Left lung (tissue), 10 donors: Measurements from ENCODE around the gene GTF3C5. TPM values are rescaled to one million over a fixed set of nuclear protein-coding genes. Genes with fewer than 3 reads are reported as not detected.
A peak's percentile ranks its signal among the peaks of the same experiment; 100 is the strongest.
"Not testable (repeated sequence)": the region's sequence is repeated elsewhere in the genome, so short reads cannot be mapped to it uniquely, and the experiment has no call there.

Experiments
- ATAC-seq: fragments of 200-7000 bp; cut with Tn5 transposase; one replicate; pipeline ENCODE4 v1.9.1; 2020; ENCODE audit warnings: moderate library complexity
- DNase-seq, 4 donors: peaks; one replicate each; pipeline ENCODE4 v3.0.0-alpha.2; 2013 to 2020
- H3K27ac ChIP-seq, 2 donors: fragments of 200-600 bp; sonication (generic) in 1 of 2; one replicate each; pipeline versions ENCODE4 v1.5.0 to v1.8.0; 2020 to 2021
- H3K27me3 ChIP-seq, 2 donors: fragments of 200-600 bp; sonication (generic) in 1 of 2; one replicate each; pipeline versions ENCODE4 v1.5.0 to v1.8.0; 2020 to 2021
- H3K36me3 ChIP-seq, 2 donors: fragments of 200-600 bp; sonication (generic) in 1 of 2; one replicate each; pipeline versions ENCODE4 v1.5.0 to v1.8.0; 2020 to 2021
- H3K4me1 ChIP-seq, 2 donors: fragments of 200-600 bp; one replicate each; pipeline ENCODE4 v1.8.0; 2021
- H3K4me3 ChIP-seq, 2 donors: fragments of 200-600 bp; sonication (generic) in 1 of 2; one replicate each; pipeline versions ENCODE4 v1.5.0 to v1.8.0; 2020 to 2021; ENCODE audit warnings: mild to moderate bottlenecking in 1 of 2
- H3K9me3 ChIP-seq, 2 donors: fragments of 200-600 bp; sonication (generic) in 1 of 2; one replicate each; pipeline versions ENCODE4 v1.5.0 to v1.8.0; 2020 to 2021
- intact Hi-C, 2 donors: fragments of 100-400 bp; cut with DNase I; formaldehyde crosslinking; loops; one replicate each; pipeline versions ENCODE4 v1.11.2 to v1.14.2; 2022
- polyA plus RNA-seq, 6 donors: library from polyadenylated mRNA; unstranded; fragments of 120-200 nt; gene quantifications; one replicate each; pipeline ENCODE4 v1.2.1, GENCODE V29; 2013; ENCODE audit not compliant: insufficient read length in 6 of 6
- total RNA-seq, 2 donors: library from RNA; stranded (reverse); fragmentation: NEBNext Ultra II Directional; extraction: Animal tissue kit (Norgen Biotek cat#: 25700); gene quantifications; one replicate each; pipeline ENCODE4 v1.2.1, GENCODE V29; 2021
- TF ChIP-seq, protein P1 (sequence below), 2 donors: fragments of 200-600 bp; sonication (generic) in 1 of 2; IDR thresholded peaks; one replicate each; pipeline versions ENCODE4 v1.5.0 to v1.8.0; 2021; ENCODE audit warnings: antibody characterized with exemption in 2 of 2
- donor health status: DM: no; HTN: yes; CAD: no.
- donor health status: DM: no; HTN: no; CAD: no.

GTF3C5 gene
- total and polyA plus RNA-seq, 8 donors = 37.3 to 69.5 (median 66.1) TPM

- intact Hi-C loops = no loop called here
- Histone ChIP-seq H3K27me3 (no peaks in the 10 kb centered on the region), H3K27ac (no peak overlapping the region), H3K4me1 (no peaks in the 10 kb centered on the region), H3K36me3 (no peaks in the 10 kb centered on the region), H3K4me3 (no peak overlapping the region), H3K9me3 (no peaks in the 10 kb centered on the region)
- ATAC-seq = no peak
- DNase-seq = peak in 1 of 4 donors; percentile 17
- TF ChIP-seq, protein P1, sequence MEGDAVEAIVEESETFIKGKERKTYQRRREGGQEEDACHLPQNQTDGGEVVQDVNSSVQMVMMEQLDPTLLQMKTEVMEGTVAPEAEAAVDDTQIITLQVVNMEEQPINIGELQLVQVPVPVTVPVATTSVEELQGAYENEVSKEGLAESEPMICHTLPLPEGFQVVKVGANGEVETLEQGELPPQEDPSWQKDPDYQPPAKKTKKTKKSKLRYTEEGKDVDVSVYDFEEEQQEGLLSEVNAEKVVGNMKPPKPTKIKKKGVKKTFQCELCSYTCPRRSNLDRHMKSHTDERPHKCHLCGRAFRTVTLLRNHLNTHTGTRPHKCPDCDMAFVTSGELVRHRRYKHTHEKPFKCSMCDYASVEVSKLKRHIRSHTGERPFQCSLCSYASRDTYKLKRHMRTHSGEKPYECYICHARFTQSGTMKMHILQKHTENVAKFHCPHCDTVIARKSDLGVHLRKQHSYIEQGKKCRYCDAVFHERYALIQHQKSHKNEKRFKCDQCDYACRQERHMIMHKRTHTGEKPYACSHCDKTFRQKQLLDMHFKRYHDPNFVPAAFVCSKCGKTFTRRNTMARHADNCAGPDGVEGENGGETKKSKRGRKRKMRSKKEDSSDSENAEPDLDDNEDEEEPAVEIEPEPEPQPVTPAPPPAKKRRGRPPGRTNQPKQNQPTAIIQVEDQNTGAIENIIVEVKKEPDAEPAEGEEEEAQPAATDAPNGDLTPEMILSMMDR (IDR thresholded peaks at IDR 0.05) = no peak
These were observed 59.4 kb downstream of the GTF3C5 start for GRCh38 chr9:133090187-133090586.

DNA sequence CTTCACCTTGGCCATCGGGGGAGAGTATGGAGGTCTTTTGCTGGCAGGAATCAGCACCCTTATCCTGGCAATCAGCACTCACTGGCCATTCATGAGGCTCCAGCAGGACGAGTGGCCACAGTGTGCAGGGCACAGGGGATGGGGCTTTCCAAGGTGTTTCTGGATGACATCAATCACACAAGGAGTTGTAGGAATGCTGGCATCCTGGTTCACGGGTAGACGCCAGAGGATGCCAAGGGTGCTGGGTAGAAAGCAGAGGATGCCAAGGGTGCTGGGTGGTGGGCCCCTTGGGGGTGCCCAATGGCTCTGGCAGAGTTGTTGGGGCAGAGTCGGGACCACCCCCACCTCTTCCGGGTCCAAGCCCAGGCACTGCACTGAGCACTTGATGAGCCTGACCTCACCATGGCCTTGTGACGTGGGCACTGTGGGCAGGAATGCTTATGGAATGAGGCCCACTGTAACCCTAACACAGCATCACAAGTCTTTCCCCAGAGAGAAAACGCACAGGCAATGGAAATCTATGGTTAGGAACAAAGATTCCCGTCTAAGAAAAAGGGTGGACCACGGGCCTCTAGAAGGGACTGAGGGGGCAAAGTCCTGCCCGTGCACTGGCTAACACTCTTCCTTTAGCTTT, 60.1 kb downstream of the GTF3C5 start:
- Histone ChIP-seq H3K27me3 (no peaks in the 10 kb centered on the region), H3K4me3 (no peak overlapping the region), H3K4me1 (no peaks in the 10 kb centered on the region), H3K27ac (no peak overlapping the region), H3K9me3 (peaks cover 0 to 6% of the 10 kb centered on the region in 2 donors), H3K36me3 (no peaks in the 10 kb centered on the region)
- intact Hi-C loops = no loop called here
- ATAC-seq (no peak), DNase-seq (peak in 1 of 4 donors; percentile 43)
- TF ChIP-seq, protein P1 (IDR thresholded peaks at IDR 0.05) = no peak

- ATAC-seq, H3K27ac ChIP-seq, intact Hi-C loops, H3K27me3 ChIP-seq, H3K4me3 ChIP-seq, H3K4me1 ChIP-seq: not testable (repeated sequence)
- Histone ChIP-seq H3K36me3 (peaks cover 0 to 32% of the 10 kb centered on the region in 2 donors), H3K9me3 (peaks cover 0 to 16% of the 10 kb centered on the region in 2 donors)
- peak in 2 of 4 donors; percentile 8 to 13 for DNase-seq
These were observed 63.6 kb downstream of the GTF3C5 start for GRCh38 chr9:133094351-133094750.

DNA sequence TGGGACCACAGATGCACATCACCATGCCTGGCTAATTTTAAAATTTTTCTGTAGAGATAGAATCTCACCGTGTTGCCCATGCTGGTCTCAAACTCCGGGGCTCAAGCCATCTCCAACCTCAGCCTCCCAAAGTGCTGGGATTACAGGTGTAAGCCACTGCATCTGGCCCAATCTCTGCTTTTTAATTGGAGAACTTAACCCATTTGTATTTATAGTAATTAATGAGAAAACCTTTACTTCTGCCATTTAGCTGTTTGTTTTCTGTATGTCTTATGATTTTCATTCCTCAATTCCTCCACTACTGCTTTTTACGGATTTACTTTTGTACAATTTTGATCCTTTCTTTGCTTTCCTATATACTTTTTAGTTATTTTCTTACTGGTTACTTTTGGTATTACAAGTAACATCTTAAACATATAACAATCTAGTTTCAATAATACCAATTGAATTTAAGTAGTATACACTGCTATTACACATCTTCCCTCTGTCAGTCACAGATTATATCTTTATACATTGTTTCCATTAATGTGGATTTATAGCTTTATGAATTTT, 64.1 kb downstream of the GTF3C5 start:
- peaks cover 0 to 16% of the 10 kb centered on the region in 2 donors for H3K9me3 ChIP-seq
- no peak for ATAC-seq
- TF ChIP-seq, protein P1 (IDR thresholded peaks at IDR 0.05) = no peak
- H3K4me1 ChIP-seq = no peaks in the 10 kb centered on the region
- H3K27me3 ChIP-seq = no peaks in the 10 kb centered on the region
- peak in 1 of 4 donors; percentile 5 for DNase-seq
- intact Hi-C loops = no loop called here
- H3K36me3 ChIP-seq = peaks cover 0 to 38% of the 10 kb centered on the region in 2 donors
- no peak overlapping the region for H3K4me3 ChIP-seq
- H3K27ac ChIP-seq = no peak overlapping the region

- ATAC-seq = no peak
These were observed 67.4 kb downstream of the GTF3C5 start for GRCh38 chr9:133098104-133098754.

More at GRCh38 chr9:133098104-133098754, 67.4 kb downstream of the GTF3C5 start:
- Histone ChIP-seq H3K9me3 (peaks cover 0 to 16% of the 10 kb centered on the region in 2 donors), H3K4me3 (no peak overlapping the region), H3K36me3 (peaks cover 0 to 71% of the 10 kb centered on the region in 2 donors), H3K4me1 (peaks cover 0 to 1% of the 10 kb centered on the region in 2 donors), H3K27me3 (no peaks in the 10 kb centered on the region), H3K27ac (no peak overlapping the region)
- intact Hi-C loops = no loop called here
- peak in 2 of 4 donors; percentile 27 to 53 for DNase-seq
- TF ChIP-seq, protein P1 (IDR thresholded peaks at IDR 0.05) = no peak
